ENCODE results near the gene ZIC1.

DNA sequence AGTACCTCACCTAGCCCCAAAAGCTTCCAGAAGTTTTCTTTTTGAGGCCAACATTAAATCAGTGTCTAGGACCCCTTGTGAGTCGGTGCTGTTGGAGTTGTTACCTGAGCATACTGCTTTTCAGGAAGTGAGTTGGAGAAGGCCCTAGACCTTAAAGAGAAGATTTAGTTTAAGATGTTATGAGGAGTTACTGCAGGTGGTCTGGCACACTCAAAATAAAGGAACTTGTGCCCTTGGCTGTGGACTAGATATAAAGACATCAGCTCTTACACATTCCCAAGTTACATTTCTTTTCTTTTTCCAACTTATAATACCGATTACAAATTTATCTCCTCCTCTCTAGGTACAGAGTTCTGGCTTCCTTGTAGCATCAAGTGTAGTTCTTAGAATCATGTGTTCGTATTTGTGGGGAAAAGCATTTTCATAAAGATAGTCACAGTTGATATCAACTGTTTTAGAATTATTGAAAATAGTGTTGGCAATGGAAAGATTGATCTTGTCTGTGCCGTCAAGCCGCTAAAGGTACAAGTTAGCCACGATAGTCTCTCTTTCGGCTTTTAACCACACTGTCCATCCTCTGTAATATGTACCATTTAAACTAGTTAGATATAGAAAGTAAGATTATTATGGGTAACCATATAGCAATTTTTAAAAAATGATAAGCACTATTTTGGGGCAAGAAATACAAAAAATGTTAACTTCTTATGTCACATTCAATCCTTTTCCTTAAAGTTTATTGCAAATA, 8.6 kb downstream of the ZIC1 start:
- TF ChIP-seq, protein P1, sequence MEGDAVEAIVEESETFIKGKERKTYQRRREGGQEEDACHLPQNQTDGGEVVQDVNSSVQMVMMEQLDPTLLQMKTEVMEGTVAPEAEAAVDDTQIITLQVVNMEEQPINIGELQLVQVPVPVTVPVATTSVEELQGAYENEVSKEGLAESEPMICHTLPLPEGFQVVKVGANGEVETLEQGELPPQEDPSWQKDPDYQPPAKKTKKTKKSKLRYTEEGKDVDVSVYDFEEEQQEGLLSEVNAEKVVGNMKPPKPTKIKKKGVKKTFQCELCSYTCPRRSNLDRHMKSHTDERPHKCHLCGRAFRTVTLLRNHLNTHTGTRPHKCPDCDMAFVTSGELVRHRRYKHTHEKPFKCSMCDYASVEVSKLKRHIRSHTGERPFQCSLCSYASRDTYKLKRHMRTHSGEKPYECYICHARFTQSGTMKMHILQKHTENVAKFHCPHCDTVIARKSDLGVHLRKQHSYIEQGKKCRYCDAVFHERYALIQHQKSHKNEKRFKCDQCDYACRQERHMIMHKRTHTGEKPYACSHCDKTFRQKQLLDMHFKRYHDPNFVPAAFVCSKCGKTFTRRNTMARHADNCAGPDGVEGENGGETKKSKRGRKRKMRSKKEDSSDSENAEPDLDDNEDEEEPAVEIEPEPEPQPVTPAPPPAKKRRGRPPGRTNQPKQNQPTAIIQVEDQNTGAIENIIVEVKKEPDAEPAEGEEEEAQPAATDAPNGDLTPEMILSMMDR (IDR thresholded peaks at IDR 0.05): no peak
- TF ChIP-seq POLR2A (IDR thresholded peaks at IDR 0.05): no peak
